Measurements from ENCODE around the gene IFNA6.

- TF ChIP-seq CTCF (conservative IDR thresholded peaks at IDR 0.05 in 1 of 2, IDR thresholded peaks at IDR 0.05 in 1 of 2; ENCODE audit: extremely low read depth in 1 of 2, insufficient read depth in 1 of 2, low read depth in 1 of 2, low read length in 2 of 2): no peak
- no peak for TF ChIP-seq EZH2 (IDR thresholded peaks at IDR 0.05; ENCODE audit: borderline replicate concordance, low read length)
These were observed at the start of gene IFNA6 for GRCh38 chr9:21350787-21351186.

All from mammary epithelial cell (primary cell).